ENCODE data around the gene CSF1R.

The CSF1R gene

GRCh38 chr5:150022681-150023080 lies 63.7 kb downstream of the CSF1R start:
- no peak for DNase-seq

GRCh38 chr5:150022158-150022531 lies 64.2 kb downstream of the CSF1R start:
- no peak for DNase-seq

GRCh38 chr5:150021491-150022157 lies 64.7 kb downstream of the CSF1R start:
- no peak for DNase-seq

- DNase-seq: no peak
These were observed 66.1 kb downstream of the CSF1R start for GRCh38 chr5:150020249-150020648.

GRCh38 chr5:150017226-150018005 lies 68.9 kb downstream of the CSF1R start:
- DNase-seq: no peak

GRCh38 chr5:150016537-150016936 lies 69.8 kb downstream of the CSF1R start:
- DNase-seq: no peak

- DNase-seq: no peak
These were observed 70.9 kb downstream of the CSF1R start for GRCh38 chr5:150015415-150015814.

- no peak for DNase-seq
These were observed 71.9 kb downstream of the CSF1R start for GRCh38 chr5:150014456-150014855.

GRCh38 chr5:150013931-150014330 lies 72.4 kb downstream of the CSF1R start:
- no peak for DNase-seq

- DNase-seq: no peak
These were observed 76.5 kb downstream of the CSF1R start for GRCh38 chr5:150009671-150010387.

- DNase-seq: no peak
These were observed 79.3 kb downstream of the CSF1R start for GRCh38 chr5:150007050-150007449.

- no peak for DNase-seq
These were observed 80.0 kb downstream of the CSF1R start for GRCh38 chr5:150006318-150006717.
